HK-2 (cell line): ENCODE results near the gene TRMU.

ENCODE experiments used
- DNase-seq: peaks from one replicate; pipeline ENCODE4 v3.0.0-alpha.2; 2018; ENCODE audit not compliant: unreplicated experiment

Gene TRMU, protein sequence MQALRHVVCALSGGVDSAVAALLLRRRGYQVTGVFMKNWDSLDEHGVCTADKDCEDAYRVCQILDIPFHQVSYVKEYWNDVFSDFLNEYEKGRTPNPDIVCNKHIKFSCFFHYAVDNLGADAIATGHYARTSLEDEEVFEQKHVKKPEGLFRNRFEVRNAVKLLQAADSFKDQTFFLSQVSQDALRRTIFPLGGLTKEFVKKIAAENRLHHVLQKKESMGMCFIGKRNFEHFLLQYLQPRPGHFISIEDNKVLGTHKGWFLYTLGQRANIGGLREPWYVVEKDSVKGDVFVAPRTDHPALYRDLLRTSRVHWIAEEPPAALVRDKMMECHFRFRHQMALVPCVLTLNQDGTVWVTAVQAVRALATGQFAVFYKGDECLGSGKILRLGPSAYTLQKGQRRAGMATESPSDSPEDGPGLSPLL

DNA sequence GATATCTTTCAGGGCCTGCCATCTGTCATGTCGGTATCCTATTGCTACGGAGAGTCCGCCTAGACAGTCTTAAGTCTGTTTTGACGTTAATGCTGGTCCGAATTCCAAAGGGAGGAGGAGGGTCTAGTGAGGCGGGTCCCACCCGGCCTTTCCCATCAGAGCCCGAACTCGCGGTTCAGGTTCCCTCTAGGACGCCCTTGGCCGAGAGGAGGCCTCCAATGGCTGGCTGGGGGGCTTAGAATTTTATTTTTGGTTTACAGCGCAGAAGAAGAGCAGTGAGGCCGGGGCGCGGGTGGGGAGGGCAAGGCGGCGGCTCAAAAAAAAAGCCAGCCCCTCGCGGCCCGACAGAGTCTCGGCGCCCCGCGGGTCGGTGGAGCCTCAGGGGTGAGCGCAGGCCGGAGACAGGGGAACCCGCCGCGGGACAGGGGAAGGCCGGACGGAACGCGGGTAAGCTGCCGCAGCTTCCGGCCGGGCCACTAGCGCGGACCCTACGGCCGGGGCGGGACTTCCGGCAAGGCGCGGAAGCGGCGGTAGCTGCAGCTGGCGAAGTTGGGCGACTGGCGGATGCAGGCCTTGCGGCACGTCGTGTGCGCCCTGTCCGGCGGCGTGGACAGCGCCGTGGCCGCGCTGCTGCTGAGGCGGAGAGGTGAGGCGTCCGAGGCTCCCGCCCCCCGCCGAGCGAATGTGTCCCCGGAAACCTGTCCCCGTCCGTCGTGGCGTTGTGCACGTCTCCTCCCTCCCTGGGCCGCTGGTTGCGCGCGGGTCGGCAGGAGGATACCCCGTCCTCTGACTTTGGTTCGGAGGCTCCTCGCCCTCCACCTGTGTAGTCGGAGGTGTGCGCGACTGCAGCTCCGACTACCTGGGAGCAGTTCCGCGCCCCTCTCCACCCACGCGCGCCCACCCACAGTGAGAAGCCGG, at the start of gene TRMU:
TSS of gene TRMU (plus strand) at position 514 of the 918 bp plus-strand sequence. CDS start at position 565, 51 bp downstream.
- DNase-seq: peak; percentile 81

DNA sequence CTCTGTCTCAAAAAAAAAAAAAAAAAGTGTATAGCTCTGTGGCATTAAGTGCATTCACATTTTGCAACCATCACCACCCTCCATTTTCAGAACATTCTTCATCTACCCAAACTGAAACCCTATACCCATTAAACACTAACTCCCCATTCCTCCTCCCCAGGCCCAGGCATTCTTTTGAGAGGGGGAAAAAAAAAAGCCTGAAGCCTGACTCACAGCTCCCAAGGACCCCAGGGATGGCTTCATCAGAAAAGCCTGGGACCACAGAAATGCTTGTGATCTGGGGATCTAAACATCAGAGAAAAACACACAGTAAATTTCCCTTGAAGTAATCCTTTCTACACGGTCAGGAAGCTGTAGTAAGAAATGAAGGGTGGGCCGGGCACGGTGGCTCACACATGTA, 49.5 kb upstream of the TRMU start:
- DNase-seq: no peak

DNA sequence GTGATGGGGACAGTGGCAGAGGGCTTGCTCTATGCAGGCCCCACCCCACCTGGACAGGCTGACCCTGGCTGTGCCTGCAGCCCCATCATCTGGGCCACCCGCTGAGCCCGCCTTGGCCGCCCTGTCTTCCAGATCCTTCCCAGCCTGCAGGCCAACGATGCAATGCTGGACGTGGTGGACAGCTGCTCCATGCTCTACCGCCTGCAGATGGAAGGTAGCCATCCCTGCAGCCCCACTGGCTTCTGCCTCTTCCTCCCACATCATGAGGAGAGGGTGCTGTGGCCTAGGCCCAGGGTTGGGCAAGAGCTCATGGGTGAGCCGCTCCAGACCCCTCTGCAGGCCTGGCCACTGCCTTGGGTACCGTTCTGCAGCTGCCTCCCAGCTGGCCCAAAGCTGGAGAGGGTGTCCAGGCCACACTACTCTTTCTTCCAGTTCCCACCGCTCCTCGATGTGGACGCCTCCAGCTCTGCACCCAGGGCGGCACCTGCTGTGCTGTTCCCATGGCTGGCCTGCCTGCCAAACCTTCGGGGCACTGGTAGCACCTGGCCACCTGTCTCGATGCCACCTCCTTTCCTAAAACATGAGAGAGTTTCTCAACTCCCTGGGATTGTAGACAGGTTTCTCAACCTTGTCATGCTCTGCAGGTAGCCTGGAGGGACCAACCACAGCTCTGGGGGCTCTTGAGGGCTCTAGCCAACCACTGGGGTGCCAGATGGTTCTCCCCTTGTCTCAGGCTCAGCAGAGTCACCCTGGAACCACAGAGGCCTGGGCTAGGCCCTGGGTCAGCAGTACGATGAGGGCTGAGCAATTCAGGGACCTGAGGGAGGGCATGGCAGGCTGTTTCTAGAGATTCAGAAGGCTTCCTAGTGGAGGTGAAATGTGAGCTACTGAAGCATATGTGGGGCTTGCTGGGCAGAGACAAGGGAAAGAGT, 48.3 kb upstream of the TRMU start:
- no peak for DNase-seq

DNA sequence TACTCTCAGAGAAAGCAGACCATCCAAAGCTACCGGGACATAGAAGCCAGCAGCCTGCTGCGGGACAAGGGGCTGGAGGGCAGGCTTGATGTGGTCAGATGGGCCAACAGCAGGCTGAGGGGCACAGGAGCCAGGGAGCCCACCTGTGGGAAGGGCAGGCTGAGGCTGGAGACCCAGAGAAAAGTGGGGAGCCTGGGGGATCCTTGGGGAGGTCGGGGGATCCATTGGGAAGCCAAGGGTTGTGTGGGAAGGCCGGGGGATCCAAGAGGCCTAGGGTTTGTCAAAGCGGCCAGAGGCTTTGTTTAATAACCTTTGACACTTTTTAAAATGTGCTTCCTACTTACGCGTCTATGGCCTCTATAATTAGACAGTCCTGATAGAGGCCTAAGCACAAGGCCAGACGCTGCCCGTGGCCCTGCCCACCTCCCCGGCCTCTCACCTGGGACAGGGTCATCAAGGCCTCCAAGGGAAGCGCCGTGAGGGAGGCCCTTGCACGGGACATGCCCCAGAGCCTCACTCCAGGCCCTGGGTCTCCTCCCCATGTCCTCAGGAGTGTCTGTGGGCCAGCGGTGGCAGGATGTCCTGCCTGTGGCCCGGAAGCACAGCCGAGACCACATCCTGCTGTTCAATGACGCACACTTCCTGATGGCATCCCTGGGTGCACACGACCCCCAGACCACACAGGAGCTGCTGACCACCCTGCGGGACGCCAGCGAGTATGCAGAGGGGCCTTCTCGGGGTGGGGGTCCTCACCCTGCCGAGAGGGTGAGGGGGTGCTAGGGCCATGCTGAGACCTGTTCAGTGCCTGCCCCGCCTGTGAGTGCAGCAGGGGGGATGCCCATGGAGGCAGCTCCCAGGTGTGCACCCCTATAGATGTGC, 47.4 kb upstream of the TRMU start:
- DNase-seq: no peak

DNA sequence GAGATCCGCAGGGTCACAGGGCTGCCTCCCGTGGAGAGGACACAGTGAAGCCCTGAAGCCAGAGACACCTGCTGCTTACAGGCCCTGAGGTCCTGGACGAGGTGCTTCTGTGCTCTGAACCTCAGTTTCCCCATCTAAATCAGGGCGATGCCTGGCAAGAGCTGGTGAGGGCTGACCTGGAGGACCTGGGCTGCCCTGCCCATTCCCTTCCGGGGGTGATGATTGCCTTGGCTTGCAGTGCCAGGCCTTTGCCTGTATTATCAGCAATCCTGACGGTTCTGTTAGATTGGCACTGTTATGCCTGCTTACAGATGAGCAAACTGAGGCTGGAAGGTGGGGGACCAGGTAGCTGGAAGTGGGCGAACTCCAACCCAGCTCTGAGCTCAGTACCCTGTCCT, 46.7 kb upstream of the TRMU start:
- DNase-seq: no peak

DNA sequence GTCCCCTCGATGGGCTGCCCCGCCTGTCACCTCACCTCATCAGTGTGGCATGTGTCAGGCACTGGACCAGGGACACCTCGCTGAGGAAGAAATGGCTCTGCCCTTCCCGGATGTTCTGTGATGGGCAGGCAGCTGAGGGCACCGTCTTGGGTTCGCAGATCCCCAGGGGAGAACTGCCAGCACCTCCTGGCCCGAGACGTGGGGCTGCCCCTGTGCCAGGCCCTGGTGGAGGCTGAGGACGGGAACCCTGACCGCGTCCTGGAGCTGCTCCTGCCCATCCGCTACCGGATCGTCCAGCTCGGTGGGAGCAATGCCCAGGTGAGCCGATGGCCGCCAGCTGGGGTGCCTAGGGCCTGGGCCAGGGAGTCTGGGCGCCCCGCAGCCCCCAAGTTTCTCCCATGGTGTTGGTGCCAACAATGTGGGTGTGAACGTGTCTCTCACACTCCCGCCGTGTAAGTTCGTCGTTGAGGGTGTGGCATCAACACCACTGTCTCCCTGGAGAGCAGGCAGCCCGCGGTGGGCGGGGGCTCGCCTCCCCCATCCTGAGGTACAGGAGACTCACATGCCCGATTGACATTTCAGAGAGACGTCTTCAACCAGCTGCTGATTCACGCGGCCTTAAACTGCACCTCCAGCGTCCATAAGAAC, 46.1 kb upstream of the TRMU start:
- DNase-seq: no peak

DNA sequence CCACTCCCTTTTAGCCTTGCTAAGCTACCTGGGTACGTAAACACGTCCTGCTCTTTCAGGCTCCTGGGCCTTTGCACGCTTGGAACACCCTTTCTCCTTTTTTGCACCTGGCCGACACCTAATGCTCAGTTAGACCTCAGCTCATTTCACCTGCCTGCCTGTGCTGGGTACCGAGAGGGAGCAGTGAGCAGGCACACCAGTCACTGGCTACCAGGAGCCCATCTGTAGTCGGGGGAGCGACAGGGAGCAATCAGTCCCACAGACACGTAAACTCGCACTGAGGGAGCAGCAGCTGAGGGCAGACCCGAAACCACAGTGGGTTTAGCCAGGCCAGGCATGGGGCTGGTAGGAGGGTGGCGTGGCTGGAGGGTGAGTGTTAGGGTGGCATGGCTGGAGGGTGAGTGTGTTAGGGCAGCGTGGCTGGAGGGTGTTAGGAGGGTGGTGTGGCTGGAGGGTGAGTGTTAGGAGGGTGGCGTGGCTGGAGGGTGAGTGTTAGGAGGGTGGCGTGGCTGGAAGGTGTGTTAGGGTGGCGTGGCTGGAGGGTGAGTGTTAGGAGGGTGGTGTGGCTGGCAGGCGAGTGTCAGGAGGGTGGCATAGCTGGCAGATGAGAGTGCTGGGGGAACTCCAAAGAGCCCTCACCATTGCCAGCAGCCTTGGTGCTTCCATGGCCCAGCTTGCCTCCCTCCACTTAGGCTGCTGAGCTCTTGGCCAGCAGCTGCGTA, 45.2 kb upstream of the TRMU start:
- no peak for DNase-seq

DNA sequence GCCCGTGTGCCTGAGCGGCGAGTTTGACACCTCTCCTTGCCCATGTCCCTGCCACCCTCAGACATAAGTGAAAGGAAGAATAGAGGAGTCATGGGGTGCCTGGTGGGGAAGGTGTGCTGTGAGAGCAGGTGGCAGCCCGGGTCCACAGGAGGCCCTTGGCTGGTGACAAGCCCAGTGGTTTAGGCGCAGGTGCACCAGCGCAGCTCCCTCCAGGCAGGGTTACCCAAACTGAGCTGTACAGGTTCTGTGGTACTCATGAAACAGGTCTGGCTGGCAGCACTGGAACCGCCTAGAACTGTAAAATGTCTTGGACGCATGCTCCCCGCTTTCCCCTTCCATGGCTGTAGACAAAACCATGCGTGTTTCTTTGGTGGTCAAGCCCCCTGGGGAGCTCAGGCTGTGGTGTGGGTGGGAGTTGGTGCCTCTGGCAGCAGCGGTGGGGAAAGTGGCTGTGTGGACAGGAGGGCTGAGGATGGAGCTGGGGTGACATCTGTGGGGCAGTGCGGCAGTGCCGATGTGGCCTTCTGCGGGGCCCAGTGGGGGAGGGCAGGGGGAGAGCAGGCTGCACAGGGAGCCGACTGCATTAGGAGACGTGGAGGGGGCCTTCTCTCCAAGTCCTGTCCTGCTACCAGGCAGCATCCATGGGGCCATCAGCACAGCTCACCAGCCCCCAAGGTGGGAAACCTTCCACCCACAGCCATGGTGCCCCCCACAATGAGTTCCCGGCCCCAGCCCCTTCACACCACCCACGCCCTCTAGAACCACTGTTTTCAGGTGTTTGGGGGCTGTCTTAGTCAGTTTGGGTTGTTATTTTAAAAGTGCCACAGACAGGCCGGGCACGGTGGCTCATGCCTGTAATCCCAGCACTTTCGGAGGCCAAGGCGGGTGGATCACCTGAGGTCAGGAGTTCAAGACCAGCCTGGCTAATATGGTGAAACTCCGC, 44.4 kb upstream of the TRMU start:
- no peak for DNase-seq

DNA sequence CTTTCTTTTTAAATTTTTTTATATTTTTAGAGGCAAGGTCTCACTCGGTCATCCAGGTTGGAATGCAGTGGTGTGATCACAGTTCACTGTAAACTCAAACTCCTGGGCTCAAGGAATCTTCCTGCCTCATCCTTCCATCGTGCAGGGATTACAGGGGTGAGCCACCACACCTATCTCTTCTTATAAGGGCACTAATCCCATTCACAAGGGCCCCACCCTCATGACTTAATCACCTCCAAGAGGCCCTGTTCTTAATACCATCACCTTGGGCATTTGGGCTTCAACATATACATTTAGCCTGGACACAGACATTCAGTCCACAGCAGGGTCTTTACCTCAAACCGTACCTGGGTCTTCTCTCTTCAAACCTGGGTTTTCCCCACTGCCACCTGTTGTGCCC, 43.3 kb upstream of the TRMU start:
- DNase-seq: no peak

DNA sequence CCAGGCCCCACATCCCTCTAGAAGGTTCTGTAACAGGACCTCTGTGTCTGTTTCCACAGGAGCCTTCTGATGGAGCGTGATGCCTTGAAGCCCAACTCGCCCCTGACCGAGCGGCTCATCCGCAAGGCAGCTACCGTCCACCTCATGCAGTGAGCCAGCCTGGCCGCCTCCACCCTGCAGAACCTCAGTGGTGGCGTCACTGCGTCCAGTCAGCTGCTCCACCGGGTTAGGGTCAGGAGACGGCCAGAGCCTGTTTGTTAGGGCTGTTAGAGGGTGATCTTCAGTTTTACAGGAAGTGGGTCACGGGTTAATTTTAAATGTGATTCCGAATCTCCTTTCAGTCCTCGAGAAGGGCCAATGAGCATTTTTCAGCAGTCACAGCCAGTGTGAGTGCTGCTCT, 42.8 kb upstream of the TRMU start:
- no peak for DNase-seq

DNA sequence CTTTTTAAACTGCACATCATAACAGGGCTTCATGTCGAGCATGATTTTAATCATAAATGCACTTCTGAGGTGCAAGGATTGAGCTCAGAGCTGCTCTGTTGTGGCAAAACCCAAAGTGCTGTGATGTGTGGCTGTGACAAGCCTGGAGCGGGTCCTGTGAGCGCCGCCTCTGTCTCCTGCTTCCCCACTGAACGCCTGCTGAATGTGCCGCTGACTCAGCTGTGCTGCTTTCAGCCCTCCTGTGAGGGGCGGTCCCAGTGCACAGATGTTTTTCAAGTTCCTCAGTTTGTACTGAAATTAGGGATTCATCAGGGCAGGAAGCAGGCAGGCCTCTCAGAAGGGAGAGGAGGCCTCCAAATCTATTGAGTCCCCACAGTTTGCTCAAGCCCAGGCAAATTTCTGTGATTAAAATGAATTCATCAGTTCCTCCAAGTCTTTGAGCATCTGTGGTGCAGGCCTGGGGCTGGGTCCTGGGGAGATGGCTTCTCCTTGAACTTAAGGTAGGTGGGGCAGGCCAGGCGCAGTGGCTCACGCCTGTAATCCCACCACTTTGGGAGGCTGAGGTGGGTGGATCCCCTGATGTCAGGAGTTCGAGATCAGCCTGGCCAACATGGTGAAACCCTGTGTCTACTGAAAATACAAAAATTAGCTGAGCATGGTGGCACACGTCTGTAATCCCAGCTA, 41.8 kb upstream of the TRMU start:
- no peak for DNase-seq

DNA sequence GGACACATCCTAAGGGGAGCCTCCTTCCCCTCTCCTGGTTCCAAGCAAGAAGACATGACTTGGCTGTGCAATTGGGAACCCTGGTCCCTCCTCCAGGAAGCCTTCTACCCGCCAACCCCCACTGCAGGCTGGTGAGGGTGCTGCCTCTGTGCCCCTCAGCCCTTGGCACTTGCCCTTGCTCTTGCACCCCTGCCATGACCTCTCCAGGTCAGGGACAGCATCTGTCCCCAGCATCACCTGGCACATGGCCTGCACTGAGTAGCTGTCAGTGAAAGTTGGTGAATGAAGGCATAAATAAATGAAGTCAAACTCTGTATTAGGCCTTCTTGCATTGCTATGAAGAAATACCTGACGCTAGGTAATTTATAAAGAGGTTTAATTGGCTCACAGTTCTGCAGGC, 40.7 kb upstream of the TRMU start:
- DNase-seq: no peak

DNA sequence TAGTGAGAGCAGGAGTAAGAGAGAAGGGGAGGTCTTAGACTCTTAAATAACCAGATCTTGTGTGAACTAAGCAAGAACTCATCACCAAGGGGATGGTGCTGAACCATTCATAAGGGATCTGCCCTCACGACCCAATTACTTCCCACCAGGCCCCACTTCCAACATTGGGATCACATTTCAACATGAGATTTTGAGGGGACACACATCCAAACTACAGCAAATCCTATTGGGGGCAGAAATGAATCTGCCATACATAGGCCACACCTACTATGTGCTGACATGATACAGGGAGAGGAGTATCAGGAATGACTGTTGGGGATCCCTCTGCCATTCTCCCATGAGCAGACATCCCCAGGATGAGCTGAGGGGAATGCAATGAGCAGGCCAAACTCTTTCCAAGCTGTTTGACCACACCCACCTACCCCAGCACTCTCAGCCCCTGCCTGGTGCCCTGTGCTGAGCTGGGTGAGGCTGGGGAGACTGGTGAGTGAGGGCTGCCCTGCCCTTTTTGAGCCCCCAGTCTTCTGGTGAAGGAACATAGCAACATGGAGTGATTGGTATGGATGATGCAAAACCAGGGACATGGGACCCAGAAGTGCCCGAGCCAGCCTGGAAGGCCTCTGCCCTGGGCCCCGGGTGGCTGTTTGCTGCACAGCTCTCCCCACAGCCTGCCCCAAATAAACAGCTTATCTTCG, 40.1 kb upstream of the TRMU start:
- peak; percentile 11 for DNase-seq

DNA sequence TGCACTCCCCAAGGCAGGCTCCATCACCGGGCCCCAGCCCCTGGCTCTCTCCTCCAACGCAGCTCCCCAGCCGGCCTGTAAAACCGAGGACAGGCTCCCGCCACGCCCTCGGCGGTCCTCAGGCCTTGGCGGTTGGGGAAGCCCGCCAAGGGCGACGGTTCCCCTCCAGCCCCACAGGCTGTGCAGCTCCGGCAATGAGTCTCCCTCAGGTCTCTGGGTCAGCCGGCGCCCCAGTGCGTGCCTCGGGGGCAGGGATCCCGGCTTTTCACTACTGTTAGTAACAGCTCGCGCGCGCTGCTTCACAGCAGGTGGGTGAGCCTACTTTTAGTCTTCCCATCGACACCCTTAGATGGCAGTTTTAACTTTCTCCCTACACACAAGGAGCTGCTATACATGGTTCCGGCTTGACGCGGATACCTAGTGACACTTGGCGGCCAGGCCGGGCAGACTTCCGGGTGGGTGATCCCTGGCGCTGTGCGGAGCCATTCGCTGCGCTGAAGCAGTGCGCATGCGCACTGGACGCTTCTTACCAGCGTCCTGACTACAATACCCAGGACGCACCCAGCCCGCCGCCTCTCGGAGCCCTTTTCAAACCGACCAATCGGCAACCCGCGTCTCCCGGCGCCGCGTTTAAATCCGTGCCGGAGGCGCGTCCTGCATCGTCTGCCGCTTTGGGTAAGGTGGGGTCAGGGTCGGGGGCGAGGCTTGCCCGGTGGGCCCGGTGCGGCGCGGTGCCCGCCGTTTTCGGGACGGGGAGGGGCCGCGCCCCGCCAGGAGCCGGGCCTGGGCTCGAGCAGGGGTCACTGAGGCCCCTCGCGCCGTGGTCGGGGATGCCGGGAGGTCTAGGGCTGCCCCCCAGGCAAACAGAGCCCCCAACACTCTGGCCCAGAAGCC, 39.0 kb upstream of the TRMU start, which contains the start of gene GTSE1:
TSS of gene GTSE1 (plus strand) at position 614 of the 894 bp plus-strand sequence. CDS start 531 bp downstream, outside the sequence.
- DNase-seq: peak; percentile 97

DNA sequence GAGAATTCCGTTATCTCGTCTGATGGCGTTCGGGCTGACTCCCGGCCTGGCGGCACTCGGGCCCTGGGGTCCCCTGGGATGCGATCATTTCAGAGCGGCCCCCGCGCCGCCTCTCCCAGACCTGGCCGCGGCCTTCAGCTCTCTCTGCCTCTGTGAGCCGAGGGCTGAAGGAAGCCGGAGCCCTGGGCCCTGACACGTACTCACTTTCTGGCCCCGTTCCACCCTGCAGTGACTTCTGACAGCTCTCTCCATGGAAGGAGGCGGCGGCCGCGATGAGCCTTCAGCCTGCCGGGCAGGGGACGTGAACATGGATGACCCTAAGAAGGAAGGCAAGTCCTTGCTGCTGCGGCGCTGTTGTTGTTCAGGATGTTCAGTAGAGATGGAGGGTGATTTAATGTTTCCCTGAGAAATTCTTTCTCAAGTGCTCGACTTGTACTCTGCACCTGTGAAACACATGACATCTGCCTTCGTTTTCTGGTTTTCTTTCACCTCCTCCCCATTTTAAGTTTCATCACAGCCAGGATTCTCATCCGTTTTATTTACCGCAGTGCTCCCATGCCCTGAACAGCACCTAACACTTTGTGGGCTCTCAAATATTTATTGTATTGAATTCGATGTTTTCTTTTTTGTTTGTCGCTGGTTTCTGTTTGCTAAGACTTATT, 38.2 kb upstream of the TRMU start:
- DNase-seq: peak; percentile 50
